ENCODE data around the gene RELL1.

Gene RELL1

GRCh38 chr4:37597034-37597433, 89.1 kb downstream of the RELL1 start:
- DNase-seq (ENCODE audit: low read depth) = no peak

- DNase-seq (ENCODE audit: low read depth) = no peak
These were observed 90.1 kb downstream of the RELL1 start for GRCh38 chr4:37595875-37596680.

DNA sequence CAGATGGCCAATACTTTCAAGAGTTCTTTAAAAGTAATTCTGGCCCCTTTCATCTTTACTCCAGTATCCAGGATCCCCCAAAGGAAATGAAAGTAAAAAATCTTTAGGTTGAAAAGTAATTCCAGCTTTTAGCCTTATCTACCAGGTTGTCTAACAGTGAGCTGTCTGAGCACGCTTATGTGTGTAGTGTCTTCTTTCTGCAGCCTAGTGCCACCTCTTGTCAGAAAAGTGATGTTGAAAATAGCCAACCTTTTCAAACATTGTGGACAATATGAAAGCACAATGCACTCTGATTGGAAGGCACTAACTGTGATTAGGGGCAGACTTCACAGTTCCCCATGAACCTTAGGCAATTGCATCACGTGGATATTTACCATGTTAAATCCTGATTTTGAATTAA, 92.1 kb downstream of the RELL1 start:
- no peak for DNase-seq (ENCODE audit: low read depth)

DNA sequence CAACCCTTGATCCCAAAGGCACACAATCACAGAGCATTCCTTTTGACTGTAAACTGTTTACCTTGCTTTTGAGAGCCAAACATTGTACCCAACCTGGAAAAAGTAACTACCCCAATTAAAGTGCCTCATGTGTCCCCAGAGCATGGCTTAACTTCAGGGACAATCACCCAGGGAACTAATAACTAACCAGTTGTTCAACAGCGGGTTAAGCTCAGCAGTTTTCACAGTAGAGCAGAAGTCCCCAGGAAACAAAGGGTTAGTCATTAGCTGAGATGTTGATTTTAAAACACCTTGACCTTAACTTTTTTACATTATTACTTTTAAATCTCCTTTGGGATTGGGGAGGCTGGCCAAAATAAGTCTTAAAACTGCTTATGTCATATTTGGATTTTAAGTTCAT, 94.8 kb downstream of the RELL1 start:
- DNase-seq (ENCODE audit: low read depth) = no peak

DNA sequence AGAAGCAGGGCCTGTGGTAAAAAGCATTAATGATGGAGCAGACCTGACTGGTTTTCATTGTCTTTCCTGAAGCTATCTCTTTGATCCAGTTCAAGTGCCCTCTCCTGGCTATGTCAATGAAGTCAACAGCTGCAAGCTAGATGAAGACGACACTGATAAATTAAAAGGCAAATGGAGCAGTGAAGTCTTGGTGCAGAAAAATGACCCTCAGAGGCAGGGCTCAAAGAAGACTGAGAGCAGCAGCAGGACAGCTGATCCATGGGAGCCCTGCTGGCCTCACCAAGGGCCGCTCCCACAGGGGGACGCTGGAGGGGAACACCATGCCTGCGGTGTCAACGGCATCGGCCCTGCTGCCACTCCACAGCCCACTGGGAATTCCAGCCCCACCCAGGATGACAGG, 96.2 kb downstream of the RELL1 start:
- no peak for DNase-seq (ENCODE audit: low read depth)

DNA sequence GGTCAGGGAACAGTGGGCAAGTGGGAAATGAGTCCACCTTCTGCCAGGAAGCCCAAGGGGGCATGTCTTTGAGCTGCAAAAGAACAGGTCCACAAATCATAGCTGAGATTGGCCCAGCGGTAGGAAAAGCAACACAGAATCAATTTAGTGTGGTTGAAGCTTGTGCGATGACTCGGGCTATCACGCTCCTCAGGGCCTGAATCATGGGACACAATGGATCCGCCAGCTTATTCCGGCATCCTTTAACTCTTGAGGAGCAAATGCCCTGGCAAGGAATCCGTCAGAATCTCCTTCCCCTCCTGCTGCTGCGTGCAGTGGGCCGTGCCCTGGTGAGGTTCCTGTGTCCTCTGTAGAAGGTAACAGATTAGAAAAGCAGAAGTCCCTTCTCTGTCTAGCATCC, 98.0 kb downstream of the RELL1 start:
- DNase-seq (ENCODE audit: low read depth) = no peak

- DNase-seq (ENCODE audit: low read depth) = no peak
These were observed 100.0 kb downstream of the RELL1 start for GRCh38 chr4:37586194-37586593.

GRCh38 chr4:37584493-37585060, 101.6 kb downstream of the RELL1 start:
- no peak for DNase-seq (ENCODE audit: low read depth)

GRCh38 chr4:37584071-37584470, 102.1 kb downstream of the RELL1 start:
- no peak for DNase-seq (ENCODE audit: low read depth)

- DNase-seq (ENCODE audit: low read depth) = no peak
These were observed 112.6 kb downstream of the RELL1 start for GRCh38 chr4:37573566-37573965.

GRCh38 chr4:37568489-37568888, 117.7 kb downstream of the RELL1 start:
- no peak for DNase-seq (ENCODE audit: low read depth)

- no peak for DNase-seq (ENCODE audit: low read depth)
These were observed 118.3 kb downstream of the RELL1 start for GRCh38 chr4:37567836-37568235.

DNA sequence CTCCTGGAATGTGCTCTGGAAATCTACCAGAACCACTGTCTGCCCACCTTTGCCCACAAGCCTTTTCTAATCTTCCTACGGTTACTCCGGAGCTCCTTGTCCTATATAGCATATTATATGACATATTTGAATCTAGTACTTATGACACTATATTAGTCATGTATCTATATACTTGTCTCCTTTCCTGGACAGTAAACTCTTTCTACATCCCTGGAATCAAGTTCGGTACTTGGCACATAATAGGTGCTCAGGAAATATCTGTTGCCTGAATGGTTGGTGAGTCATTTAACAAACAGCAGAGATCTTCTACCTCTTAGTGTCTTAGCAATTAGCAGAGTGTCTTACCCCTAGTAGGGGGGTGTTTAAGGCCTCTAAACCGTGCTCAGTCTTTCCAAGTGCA, 123.6 kb downstream of the RELL1 start:
- no peak for DNase-seq (ENCODE audit: low read depth)

DNA sequence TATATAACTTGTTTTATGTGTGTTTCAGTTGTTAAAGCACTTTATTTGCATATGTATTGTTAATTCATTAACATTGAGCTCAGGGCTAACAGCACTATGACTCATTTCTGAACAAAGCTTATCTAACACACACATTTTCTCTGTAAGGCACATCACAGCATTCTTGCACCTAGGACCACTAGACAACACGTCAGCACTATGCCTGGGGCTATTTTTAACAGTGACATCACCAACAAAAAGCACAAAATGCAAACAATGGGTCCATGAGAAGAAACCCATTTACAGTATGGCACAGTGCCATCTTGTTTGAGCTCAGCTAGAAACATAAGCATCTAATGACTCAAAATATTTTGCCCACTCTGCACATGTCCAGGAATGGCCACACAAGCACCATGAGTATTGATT, 124.4 kb downstream of the RELL1 start:
- no peak for DNase-seq (ENCODE audit: low read depth)

DNA sequence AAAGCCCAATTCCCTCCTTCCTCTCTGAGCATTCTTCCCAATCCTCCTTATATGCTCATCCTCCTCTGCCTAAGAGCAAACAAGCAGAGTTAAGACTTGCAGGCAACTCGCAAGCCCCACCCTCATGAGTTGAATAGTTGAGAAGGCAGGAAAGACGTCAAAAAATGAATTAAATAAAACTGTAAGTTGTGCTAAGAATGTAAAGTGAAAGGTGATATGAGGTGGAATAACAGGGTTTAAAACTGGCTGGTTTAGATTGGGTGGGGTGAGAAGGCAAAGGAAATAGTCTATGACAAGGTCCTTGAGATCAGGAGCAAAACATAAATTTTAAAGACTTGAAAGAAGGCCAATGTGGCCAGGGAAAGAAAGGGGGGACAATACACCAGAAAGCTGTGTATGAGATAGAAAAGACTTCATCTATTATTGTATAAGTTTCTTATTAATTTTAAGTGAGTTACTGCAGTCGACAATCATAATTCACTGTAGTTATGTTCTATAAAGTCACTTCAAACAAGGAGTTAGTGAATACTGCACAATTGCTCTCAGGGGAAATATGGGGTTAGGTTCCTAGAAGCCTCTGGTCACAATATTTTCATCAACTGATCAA, 124.9 kb downstream of the RELL1 start:
- no peak for DNase-seq (ENCODE audit: low read depth)

Data from fibroblast of the conjunctiva (primary cell).